Pons (tissue), 1 donor: ENCODE data around the gene REV3L.
"Not testable (repeated sequence)": the region's sequence is repeated elsewhere in the genome, so short reads cannot be mapped to it uniquely, and the experiment has no call there.

Experiments used
- DNase-seq: peaks from one replicate; pipeline ENCODE4 v3.0.0-alpha.2; 2016; ENCODE audit warnings: low spot score

The REV3L gene, protein sequence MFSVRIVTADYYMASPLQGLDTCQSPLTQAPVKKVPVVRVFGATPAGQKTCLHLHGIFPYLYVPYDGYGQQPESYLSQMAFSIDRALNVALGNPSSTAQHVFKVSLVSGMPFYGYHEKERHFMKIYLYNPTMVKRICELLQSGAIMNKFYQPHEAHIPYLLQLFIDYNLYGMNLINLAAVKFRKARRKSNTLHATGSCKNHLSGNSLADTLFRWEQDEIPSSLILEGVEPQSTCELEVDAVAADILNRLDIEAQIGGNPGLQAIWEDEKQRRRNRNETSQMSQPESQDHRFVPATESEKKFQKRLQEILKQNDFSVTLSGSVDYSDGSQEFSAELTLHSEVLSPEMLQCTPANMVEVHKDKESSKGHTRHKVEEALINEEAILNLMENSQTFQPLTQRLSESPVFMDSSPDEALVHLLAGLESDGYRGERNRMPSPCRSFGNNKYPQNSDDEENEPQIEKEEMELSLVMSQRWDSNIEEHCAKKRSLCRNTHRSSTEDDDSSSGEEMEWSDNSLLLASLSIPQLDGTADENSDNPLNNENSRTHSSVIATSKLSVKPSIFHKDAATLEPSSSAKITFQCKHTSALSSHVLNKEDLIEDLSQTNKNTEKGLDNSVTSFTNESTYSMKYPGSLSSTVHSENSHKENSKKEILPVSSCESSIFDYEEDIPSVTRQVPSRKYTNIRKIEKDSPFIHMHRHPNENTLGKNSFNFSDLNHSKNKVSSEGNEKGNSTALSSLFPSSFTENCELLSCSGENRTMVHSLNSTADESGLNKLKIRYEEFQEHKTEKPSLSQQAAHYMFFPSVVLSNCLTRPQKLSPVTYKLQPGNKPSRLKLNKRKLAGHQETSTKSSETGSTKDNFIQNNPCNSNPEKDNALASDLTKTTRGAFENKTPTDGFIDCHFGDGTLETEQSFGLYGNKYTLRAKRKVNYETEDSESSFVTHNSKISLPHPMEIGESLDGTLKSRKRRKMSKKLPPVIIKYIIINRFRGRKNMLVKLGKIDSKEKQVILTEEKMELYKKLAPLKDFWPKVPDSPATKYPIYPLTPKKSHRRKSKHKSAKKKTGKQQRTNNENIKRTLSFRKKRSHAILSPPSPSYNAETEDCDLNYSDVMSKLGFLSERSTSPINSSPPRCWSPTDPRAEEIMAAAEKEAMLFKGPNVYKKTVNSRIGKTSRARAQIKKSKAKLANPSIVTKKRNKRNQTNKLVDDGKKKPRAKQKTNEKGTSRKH (N-terminal part only)

DNA sequence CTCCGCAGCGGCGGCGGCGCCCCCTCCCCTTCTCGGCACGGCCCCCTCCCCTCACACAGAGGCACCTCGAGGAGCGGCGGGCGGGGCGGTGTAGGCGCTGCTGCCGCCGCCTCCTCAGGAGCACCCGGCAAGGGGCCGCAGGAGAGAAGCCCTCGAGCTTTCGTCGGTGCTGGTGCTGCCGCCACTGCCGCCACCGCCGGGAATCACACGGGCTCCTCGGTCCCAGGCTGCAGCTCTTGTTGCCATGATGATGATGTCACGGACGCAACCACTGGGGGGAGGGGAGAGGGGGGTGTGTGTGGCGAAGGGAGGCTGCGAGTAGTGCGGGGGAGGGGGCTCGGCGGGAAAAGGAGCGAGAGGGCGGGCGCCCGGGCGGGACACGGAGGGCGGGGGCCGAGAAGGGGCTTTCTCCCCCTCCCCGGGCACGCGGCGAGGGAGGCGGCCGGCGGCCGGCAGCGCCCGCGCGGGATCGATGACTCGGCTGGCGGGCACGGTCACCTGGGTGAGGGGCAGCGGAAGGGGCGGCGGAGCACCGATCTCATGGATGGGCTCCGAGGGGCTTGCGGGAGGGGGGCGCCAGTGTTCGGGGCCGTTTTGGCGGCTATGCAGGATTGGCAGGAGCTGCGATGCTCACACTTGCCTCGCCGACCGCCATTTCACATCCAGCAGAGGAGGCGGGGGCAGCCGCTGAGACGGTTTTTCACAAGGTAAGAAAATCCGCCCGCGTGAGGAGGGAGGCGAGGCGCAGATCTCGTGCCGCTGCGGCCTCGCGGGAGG, at the start of gene REV3L:
TSS of gene REV3L (minus strand) at position 260 of the 777 bp plus-strand sequence. CDS start 330 bp downstream, outside the sequence.
- peak; percentile 86 for DNase-seq

GRCh38 chr6:111531185-111531584, 48.2 kb upstream of the REV3L start:
- DNase-seq, result no peak

DNA sequence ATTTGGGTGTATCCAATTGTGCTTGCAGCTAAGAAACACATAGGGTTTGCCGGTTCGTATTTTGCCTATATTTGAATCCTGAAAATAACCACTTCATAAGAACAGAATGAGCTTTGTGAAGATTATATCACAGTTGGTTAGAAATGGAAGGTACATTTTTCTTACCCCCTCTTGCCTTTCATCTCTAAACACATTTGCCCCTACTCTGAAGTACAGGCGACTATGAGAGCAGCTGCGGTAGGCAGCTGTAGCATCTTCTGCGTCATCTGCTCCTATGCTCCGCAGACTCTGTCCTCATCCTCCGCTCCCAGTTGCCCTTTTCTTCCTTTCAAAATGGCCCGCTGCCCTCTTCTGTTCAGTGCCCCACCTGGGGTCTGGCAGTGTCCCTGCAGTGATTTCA, 47.6 kb upstream of the REV3L start:
- DNase-seq, result no peak

GRCh38 chr6:111530218-111530617, 47.2 kb upstream of the REV3L start:
- DNase-seq, result no peak

GRCh38 chr6:111527367-111527766, 44.3 kb upstream of the REV3L start:
- DNase-seq, result no peak

- DNase-seq, result no peak
These were observed 41.7 kb upstream of the REV3L start for GRCh38 chr6:111524735-111525134.

DNA sequence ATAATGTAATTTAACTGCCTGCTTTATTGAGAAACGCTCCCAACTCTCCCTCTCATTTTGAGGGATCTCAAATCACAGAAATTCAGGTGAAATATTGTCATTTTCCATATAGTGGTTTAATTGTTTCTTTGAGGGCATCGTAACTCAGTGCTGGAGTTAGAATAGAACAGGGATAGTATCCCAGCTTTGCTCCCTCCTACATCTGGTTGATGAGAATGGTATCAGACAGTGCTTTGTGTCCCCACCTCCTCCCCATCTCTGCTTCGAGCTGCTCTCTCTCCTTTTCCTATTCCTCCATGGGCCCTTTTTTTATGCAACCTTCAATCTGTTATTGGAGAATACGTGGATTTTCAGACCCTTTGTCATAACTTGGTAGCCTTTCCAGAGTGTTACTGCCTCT, 41.2 kb upstream of the REV3L start:
- peak; percentile 73 for DNase-seq

GRCh38 chr6:111523484-111524167, 40.6 kb upstream of the REV3L start:
- peak; percentile 57 for DNase-seq

GRCh38 chr6:111522393-111523020, 39.5 kb upstream of the REV3L start:
- DNase-seq, result no peak

DNA sequence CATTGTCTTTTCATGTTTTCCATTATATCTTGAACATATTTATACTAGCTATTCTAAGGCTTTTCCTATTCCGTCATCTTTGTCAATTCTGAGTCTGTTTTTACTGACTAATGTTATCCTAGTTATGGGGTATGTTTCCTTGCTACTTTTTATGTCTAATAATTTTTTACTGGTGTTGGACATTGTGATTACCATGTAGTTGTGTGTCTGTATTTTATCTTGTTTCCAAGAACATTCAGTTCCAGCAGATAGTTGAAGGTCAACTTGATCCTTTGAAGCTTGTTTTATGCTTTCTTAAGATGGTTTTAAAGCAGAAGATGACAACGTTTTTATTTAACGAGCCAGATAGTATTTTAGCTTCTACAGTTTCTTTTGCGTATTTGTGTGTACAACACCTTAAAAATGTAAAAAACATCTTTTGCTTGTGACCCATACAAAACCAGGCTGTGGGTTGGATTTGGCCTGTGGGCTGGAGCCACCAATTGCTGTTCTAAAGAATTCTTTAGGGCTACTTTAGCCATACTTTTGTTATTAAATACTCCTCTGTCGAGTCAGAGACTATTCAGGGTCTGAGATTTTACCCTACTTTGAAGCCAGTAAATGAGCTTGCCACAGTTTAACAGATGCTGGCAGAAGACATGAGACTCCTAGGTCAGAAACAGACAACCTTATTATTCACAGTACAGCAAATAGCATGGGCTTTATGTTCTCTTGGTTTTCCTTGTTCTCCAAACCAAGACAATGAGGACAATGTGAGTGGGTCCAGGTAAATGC, 38.7 kb upstream of the REV3L start:
- no peak for DNase-seq

DNA sequence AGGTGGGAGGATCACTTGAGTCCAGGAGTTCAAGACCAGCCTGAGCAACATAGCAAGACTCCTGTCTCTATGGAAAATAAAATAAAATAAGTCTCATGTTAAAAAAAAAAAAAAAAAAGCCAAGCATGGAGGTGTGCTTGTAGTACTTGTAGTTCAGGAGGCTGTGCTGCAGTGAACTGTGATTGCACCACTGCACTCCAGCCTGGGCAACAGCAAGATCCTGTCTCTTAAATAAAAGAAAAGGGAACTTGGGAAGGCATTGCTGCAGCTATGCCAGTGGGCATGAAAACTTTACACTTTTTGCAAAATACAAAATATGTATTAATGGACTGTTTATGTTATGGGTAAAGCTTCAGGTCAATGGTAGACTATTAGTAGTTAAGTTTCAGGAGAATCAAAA, 37.5 kb upstream of the REV3L start:
- no peak for DNase-seq

DNA sequence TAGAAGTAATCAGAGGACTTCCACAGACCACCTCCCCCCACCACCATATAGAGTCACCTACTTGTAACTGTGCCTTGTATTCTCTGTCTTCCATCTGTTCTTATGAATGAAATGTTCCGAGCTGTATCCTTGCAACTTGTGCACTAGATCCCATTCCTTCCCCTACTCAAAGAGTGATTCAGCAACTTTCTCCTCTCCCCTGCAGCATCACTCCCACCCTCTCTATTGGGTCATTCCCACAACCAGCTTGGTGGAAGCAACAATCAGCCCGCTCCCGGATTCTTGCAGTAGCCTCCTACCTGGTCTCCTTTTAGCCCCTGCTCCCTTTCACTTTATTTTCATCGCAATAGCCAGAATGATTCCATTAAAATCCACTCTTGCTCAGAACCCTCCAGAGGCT, 34.9 kb upstream of the REV3L start:
- DNase-seq, result no peak

- DNase-seq, result no peak
These were observed 32.2 kb upstream of the REV3L start for GRCh38 chr6:111515259-111515658.

GRCh38 chr6:111514531-111514930, 31.5 kb upstream of the REV3L start:
- DNase-seq, result not testable (repeated sequence)

- DNase-seq, result not testable (repeated sequence)
These were observed 24.2 kb upstream of the REV3L start for GRCh38 chr6:111507219-111507618.

GRCh38 chr6:111505498-111505897, 22.5 kb upstream of the REV3L start:
- not testable (repeated sequence) for DNase-seq

GRCh38 chr6:111503660-111504059, 20.6 kb upstream of the REV3L start:
- no peak for DNase-seq

DNA sequence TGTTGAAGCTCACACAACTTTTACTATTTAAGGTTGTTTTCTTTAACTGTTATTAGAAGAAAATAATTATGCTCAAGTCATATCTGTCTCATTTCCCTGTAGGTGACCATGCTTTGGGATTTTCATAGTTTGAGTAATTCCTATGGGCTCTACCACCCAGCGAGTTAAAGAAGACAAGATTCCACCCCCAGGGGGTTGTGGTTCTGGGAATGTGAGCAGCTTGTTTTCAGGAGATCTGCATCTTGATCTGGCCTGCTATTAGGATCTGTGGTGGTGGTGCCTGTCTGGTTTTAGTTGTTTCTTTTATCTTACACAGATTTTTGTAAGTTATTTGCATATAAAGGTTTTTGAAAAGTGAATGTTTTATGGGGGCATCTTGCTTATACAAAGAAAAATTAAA, 20.2 kb upstream of the REV3L start:
- no peak for DNase-seq

DNA sequence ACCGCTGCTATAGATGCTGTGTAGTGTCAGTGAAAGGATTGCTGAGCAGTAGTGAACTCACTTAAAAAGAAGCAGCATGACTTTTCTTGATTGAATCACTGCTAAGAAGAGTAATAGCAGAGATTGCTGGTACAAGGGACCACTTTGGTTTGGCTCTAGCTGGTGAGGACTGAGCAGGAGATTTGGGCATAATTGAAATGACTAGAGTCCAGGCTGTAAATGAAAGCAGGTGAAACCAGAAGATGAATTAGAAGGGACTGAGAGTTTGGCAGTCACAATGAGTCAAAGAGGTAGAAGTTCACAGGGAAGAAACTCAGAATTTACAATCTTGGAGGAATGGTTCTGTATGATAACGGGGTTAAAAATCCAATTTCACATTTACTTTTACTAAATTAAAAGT, 19.1 kb upstream of the REV3L start:
- no peak for DNase-seq
